HG02943 (cell line): Measurements from ENCODE around the gene BBOF1.
A peak's percentile ranks its signal among the peaks of the same experiment; 100 is the strongest.
"Not testable (repeated sequence)": the region's sequence is repeated elsewhere in the genome, so short reads cannot be mapped to it uniquely, and the experiment has no call there.

ENCODE experiments used
- ATAC-seq: cut with Tn5 transposase; IDR thresholded peaks from one replicate; pipeline ENCODE4 v1.9.1; 2021; ENCODE audit warnings: mild to moderate bottlenecking, low read depth, moderate library complexity; ENCODE audit not compliant: unreplicated experiment

Gene BBOF1

DNA sequence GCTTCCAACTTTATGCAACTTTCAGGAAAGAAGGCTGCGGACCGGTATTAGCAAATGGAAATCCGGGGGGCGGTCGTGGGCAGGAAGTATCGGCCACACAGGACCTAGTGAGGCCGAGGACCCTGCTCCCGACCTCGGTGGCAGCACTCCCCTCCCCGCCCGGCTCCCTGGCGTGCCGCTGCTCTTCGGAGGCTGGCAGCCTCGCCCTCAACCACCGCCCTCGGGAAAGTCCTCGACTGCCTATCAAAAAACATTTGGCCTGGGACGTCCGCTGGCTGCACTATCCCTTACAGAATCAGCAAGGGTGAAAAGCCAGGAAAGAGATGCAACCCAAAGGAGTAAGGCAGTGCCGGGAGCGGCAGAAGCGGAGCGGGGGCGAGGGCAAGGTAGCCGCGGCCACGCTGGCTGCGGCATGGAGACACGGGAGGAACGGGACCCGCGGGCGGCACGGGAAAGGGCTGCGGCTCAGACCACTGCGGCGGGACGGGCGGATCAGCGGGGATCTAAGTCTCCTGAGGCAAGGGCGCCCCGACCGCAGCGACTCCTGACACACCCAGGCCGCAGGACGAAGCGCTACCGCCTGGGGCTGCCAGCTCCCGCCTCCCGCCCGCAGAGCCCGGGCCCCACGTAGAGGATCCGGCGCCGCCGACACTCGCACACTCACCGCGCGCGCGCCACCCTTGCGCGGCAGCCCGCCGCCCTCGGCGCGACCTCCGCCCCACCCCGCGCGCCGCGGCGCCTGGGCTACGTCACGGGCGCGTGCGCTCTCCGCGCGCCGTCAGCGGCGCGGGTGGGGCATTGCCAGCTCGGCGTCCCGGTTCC, at the start of gene BBOF1, which contains the start of gene ENTPD5:
BBOF1 (plus strand) TSS at position 764 of the 822 bp plus-strand sequence. CDS start 130 bp downstream, outside the sequence.
ENTPD5 (minus strand) TSS at position 703 of the 822 bp plus-strand sequence. CDS start 31,186 bp downstream, outside the sequence.
- ATAC-seq = peak; percentile 82

DNA sequence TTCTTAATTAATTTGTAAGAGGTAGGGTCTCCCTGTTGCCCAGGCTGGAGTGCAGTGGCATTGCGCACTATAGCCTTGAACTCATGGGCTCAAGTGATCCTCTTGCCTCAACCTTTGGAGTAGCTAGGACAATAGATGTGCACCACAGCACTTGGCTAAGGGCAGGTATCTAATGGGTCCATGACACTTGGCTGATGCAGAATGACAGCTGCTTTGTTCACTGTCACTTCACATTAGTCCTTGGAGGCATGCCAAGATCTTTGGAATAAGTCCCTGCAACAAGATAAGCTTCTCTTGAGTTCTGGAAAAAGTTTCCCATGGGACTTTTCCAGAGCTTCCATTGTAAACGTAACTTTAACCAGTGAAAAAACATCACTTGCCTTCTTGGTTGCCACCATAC, 45.7 kb upstream of the BBOF1 start:
- no peak for ATAC-seq

GRCh38 chr14:73976125-73976524, 43.0 kb upstream of the BBOF1 start:
- no peak for ATAC-seq

DNA sequence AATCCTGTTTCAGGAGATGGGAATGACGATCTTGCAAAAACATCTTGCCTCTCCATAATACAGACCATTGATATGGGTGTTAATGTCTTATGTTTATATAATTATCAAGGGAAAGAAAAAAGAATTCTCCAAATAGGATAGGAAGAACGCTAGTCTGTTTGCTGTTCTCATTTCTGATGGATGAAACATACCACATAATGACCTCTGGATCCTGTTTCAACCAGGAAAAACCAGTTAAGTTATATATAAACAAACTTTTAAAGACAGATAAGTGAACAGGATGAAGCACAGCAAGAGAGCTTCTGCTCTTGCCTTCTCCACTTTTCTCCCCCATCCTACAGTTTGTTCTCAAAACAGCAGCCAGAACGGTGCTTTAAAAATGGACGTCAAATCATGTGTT, 41.3 kb upstream of the BBOF1 start:
- ATAC-seq = no peak

DNA sequence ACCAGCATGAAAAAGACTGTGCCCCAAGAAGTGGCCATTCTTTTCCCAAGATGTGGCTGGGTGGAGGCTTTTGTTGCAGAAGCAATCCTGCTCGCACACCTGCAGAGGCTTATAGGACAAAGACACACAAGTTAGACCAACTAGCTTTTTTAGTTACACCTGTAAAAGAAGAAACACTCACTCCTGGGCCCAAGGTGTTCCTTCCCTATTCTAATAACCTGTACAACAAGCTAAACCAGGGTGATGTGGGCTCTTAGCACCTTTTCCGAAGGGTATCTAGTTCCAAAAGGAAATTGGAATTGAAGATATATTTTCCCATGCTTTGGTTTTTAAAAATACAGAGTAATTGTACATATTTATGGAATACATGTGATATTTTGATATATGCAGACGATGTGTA, 31.1 kb upstream of the BBOF1 start:
- ATAC-seq = no peak

- ATAC-seq = not testable (repeated sequence)
Observed at GRCh38 chr14:73988656-73989055, 30.5 kb upstream of the BBOF1 start.

- no peak for ATAC-seq
Observed at GRCh38 chr14:73991092-73991491, 28.1 kb upstream of the BBOF1 start.

- ATAC-seq = not testable (repeated sequence)
Observed at GRCh38 chr14:73994926-73995325, 24.2 kb upstream of the BBOF1 start.

GRCh38 chr14:73995977-73996378, 23.2 kb upstream of the BBOF1 start:
- ATAC-seq = no peak

- no peak for ATAC-seq
Observed at GRCh38 chr14:73996731-73997107, 22.4 kb upstream of the BBOF1 start.

DNA sequence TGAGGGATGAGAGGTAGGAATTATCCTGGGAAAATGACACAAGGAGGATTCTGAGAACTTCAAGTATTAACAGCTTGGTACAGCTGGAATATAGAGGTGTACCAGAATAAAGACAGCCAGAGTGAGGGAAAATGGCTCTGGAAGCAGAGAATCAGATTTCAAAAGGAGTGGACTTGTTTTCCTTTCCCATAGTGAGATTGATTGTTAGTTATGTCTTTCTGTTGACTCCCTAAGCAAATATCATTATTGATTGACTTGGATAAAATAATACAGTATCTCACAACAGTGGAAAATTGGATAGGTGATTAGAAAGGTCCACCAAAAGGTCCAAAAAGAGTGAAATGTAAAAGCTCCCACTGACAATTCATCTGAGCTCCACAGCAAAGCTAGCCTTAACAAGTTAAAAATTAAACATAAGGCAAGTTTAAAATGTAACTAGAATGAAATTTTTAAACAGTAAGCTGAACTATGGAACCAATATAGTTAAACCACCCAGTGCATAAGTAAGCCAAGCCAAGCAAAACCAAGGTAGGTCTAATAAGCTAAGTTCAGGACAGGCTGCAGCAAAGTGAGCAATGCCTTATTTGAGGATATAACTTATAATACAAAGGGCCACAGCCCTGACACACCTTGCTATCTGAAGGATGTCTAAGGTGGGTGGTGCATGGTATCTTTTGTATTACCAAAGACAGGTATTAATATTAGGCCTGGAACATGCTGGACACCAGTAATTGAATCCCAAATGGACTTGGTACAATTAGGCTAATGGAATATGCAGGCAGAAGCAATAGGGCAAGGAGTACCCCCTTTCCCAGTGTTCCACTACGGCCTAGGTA, 21.8 kb upstream of the BBOF1 start:
- no peak for ATAC-seq

DNA sequence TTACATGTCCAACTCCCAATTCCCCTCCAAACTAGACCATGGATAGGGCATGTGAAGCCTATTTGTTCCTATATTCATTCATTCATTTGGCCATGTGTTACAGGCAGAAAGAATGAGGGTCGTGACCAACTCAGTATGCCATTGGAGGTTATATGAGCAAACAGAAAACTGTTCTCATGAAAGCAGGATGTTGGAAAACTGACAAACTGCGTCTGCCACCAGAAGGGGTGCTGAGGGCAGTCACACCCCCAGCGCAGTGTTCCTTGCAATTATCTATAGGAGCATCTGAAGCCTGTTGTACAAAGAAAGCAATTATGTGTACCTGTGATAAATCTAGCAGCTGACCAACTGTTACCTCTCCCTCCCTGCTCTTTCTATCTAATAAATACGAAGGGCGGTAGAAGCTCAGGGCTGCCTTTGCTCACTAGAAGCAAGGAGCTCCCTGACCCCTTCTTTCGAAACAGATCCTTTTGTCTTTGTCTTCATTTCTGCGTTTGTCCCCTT, 21.2 kb upstream of the BBOF1 start:
- no peak for ATAC-seq

- ATAC-seq = no peak
Observed at GRCh38 chr14:73998726-73999125, 20.4 kb upstream of the BBOF1 start.

- ATAC-seq = not testable (repeated sequence)
Observed at GRCh38 chr14:74005664-74006063, 13.5 kb upstream of the BBOF1 start.

- no peak for ATAC-seq
Observed at GRCh38 chr14:74008843-74009499, 10.2 kb upstream of the BBOF1 start.

- ATAC-seq = no peak
Observed at GRCh38 chr14:74014299-74014698, 4.8 kb upstream of the BBOF1 start.

GRCh38 chr14:74015176-74015575, 4.0 kb upstream of the BBOF1 start:
- ATAC-seq = no peak

DNA sequence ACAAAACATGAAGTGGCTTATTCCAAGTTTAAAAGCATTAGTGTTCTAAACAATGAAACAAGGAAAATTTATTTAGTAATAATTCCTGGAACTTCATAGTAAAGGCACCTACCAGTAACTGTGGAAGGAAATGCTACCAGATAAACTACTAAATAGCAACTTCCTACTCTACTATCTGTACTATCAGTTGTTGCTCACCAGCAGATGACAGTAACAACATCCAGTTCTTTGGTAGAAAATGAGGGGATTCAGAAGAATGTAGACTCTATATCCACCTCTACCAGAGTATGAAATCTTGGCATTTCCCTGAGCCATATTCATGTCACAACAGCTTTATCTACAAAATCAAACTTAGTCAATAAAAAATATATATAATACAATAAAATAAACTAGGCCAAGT, 3.2 kb upstream of the BBOF1 start:
- ATAC-seq = no peak

DNA sequence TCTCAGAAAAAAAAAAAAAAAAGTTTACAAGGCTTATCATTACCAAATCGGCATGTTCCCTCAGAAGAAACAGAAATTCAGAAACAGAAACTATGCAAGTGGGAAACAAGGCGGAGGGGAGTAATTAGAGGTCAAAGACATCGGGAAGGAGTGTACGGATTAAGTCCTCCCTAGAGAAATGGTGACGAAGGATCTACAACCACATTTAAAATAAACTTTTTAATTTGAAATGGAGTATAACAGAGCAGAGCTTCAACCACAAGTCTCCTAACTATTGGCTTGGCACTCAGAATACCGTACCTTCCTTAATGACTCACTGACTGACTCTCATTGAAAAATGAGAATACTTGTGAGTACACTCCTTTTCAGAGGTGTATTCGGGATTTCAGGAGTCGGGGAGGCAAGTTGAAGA, 969 bp upstream of the BBOF1 start:
- ATAC-seq = no peak

- no peak for ATAC-seq
Observed at GRCh38 chr14:74019408-74020137, 424 bp downstream of the BBOF1 start.
